ENCODE data around the gene GLIS1. TPM values are rescaled to one million over a fixed set of nuclear protein-coding genes. Genes with fewer than 3 reads are reported as not detected.

Gene GLIS1
- total RNA-seq, 1 experiment from 2014 or later: 0.28 TPM

DNA sequence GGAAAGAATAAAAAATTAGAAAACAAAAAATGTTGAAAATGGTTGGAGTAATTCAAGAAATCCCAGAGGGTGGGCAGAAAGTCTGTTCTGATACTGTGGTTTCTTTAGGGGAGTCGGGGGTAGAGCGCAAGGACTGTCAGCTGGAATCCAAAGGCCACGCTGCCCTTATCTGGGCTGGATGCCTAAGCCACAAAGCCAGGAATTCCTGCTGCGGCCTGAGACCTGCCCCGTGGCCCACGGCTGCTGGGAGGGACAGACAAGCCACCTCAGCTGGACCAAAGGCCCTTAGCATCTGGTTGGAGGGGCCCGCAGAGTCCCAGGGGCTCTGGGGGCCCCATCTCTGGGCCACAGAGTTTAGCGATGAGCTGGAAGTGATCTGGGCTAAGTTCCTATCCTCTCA is 219.5 kb downstream of the GLIS1 start:
- H3K4me1 Mint-ChIP-seq: peaks cover 0 to 5% of the 10 kb centered on the region in 2 experiments; a peak in 2 of 4 replicates
- H3K36me3 Mint-ChIP-seq (ENCODE audit: insufficient read depth in 1 of 3, low read depth in 3 of 3): no peaks in the 10 kb centered on the region; a peak in 1 of 7 replicates
- Histone ChIP-seq H3K14ac (ENCODE audit: insufficient read depth, low read length) (no peak overlapping the region), H3K4me2 (ENCODE audit: insufficient read depth, insufficient read length, low read length) (no peak overlapping the region), H2BK120ac (ENCODE audit: low read depth, low read length, poor library complexity, severe bottlenecking) (no peak overlapping the region), H3K4me1 (ENCODE audit: insufficient read depth, low read length) (no peaks in the 10 kb centered on the region), H3K23ac (ENCODE audit: insufficient read length, low read depth, low read length) (no peak overlapping the region), H2BK20ac (ENCODE audit: low read depth, low read length, poor library complexity, severe bottlenecking) (no peak overlapping the region), H3K27ac (ENCODE audit: insufficient read length, low read depth, low read length) (no peak overlapping the region), H3K4ac (ENCODE audit: low read depth, low read length) (no peak overlapping the region), H2AFZ (ENCODE audit: low read length) (no peak overlapping the region), H4K20me1 (ENCODE audit: control insufficient read depth, insufficient read depth, insufficient read length) (no peaks in the 10 kb centered on the region), H3K79me2 (ENCODE audit: insufficient read depth, low read length) (no peaks in the 10 kb centered on the region), H3K27me3 (ENCODE audit: insufficient read depth, low read length) (no peaks in the 10 kb centered on the region; the same call in 1 of the 2 replicates), H2BK15ac (ENCODE audit: low read depth, low read length) (no peak overlapping the region), H2AK5ac (ENCODE audit: insufficient read length, low read length) (no peak overlapping the region), H3T11ph (ENCODE audit: low read length) (no peak overlapping the region), H2BK5ac (ENCODE audit: insufficient read length, low read length) (no peak overlapping the region), H3K9me3 (ENCODE audit: control insufficient read depth, low read depth, low read length) (no peaks in the 10 kb centered on the region), H3K23me2 (ENCODE audit: insufficient read length, low read depth, low read length, poor library complexity, severe bottlenecking) (no peaks in the 10 kb centered on the region), H4K5ac (ENCODE audit: insufficient read length, low read depth, low read length) (no peak overlapping the region), H3K79me1 (ENCODE audit: insufficient read depth, low read depth, low read length, poor library complexity, severe bottlenecking) (no peaks in the 10 kb centered on the region), H3K56ac (ENCODE audit: insufficient read length, low read depth, low read length) (no peak overlapping the region), H2BK12ac (ENCODE audit: insufficient read length, low read depth, low read length) (no peak overlapping the region), H4K8ac (replicated peaks; ENCODE audit: insufficient read length, low read depth, low read length) (no peak overlapping the region), H3K9ac (ENCODE audit: extremely low read depth, insufficient read length, low read length) (no peak overlapping the region), H4K91ac (ENCODE audit: insufficient read length, low read depth, low read length) (no peak overlapping the region), H3K18ac (ENCODE audit: insufficient read length, low read depth, low read length) (no peak overlapping the region)
- TF ChIP-seq, protein P1, sequence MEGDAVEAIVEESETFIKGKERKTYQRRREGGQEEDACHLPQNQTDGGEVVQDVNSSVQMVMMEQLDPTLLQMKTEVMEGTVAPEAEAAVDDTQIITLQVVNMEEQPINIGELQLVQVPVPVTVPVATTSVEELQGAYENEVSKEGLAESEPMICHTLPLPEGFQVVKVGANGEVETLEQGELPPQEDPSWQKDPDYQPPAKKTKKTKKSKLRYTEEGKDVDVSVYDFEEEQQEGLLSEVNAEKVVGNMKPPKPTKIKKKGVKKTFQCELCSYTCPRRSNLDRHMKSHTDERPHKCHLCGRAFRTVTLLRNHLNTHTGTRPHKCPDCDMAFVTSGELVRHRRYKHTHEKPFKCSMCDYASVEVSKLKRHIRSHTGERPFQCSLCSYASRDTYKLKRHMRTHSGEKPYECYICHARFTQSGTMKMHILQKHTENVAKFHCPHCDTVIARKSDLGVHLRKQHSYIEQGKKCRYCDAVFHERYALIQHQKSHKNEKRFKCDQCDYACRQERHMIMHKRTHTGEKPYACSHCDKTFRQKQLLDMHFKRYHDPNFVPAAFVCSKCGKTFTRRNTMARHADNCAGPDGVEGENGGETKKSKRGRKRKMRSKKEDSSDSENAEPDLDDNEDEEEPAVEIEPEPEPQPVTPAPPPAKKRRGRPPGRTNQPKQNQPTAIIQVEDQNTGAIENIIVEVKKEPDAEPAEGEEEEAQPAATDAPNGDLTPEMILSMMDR (conservative IDR thresholded peaks at IDR 0.05): no peak
- H3K27me3 Mint-ChIP-seq (ENCODE audit: low read depth): peaks cover 7% of the 10 kb centered on the region
- no peak overlapping the region; a peak in 1 of 7 replicates for H3K27ac Mint-ChIP-seq
- DNase-seq: no peak
- H3K4me3 Mint-ChIP-seq: no peak overlapping the region
- no CpG with 5 or more reads among the region's 8 CpGs for WGBS (ENCODE audit: extremely low coverage, insufficient read length, low lambda C conversion rate)
- peaks cover 0 to 2% of the 10 kb centered on the region in 2 experiments; a peak in 1 of 5 replicates for H3K9me3 Mint-ChIP-seq
